Measurements from ENCODE around the gene PCOLCE2.

Gene PCOLCE2

GRCh38 chr3:142888481-142889211 lies at the start of gene PCOLCE2:
PCOLCE2 (minus strand) TSS chr3:142889083; CDS start chr3:142888896, 187 bp downstream.
- peak; percentile 15 for DNase-seq (ENCODE audit: low spot score)

- DNase-seq (ENCODE audit: low spot score): no peak
Measured at GRCh38 chr3:142935963-142936362, 47.1 kb upstream of the PCOLCE2 start.

- DNase-seq (ENCODE audit: low spot score): no peak
Measured at GRCh38 chr3:142934887-142935269, 46.0 kb upstream of the PCOLCE2 start.

GRCh38 chr3:142934128-142934886 lies 45.4 kb upstream of the PCOLCE2 start:
- no peak for DNase-seq (ENCODE audit: low spot score)

- no peak for DNase-seq (ENCODE audit: low spot score)
Measured at GRCh38 chr3:142931222-142931621, 42.3 kb upstream of the PCOLCE2 start.

- DNase-seq (ENCODE audit: low spot score): no peak
Measured at GRCh38 chr3:142930463-142930862, 41.6 kb upstream of the PCOLCE2 start.

GRCh38 chr3:142929890-142930289 lies 41.0 kb upstream of the PCOLCE2 start:
- DNase-seq (ENCODE audit: low spot score): no peak

- DNase-seq (ENCODE audit: low spot score): peak; percentile 25
Measured at GRCh38 chr3:142929109-142929508, 40.2 kb upstream of the PCOLCE2 start.

GRCh38 chr3:142926368-142926944 lies 37.6 kb upstream of the PCOLCE2 start:
- no peak for DNase-seq (ENCODE audit: low spot score)

- no peak for DNase-seq (ENCODE audit: low spot score)
Measured at GRCh38 chr3:142925140-142925539, 36.3 kb upstream of the PCOLCE2 start.

GRCh38 chr3:142923694-142924093 lies 34.8 kb upstream of the PCOLCE2 start:
- no peak for DNase-seq (ENCODE audit: low spot score)

GRCh38 chr3:142916605-142917004 lies 27.7 kb upstream of the PCOLCE2 start:
- DNase-seq (ENCODE audit: low spot score): no peak

- no peak for DNase-seq (ENCODE audit: low spot score)
Measured at GRCh38 chr3:142915636-142916035, 26.8 kb upstream of the PCOLCE2 start.

GRCh38 chr3:142914286-142914811 lies 25.5 kb upstream of the PCOLCE2 start:
- no peak for DNase-seq (ENCODE audit: low spot score)

GRCh38 chr3:142913432-142913831 lies 24.5 kb upstream of the PCOLCE2 start:
- no peak for DNase-seq (ENCODE audit: low spot score)

GRCh38 chr3:142912402-142913172 lies 23.7 kb upstream of the PCOLCE2 start:
- DNase-seq (ENCODE audit: low spot score): no peak

- no peak for DNase-seq (ENCODE audit: low spot score)
Measured at GRCh38 chr3:142910280-142910679, 21.4 kb upstream of the PCOLCE2 start.

GRCh38 chr3:142909282-142909681 lies 20.4 kb upstream of the PCOLCE2 start:
- DNase-seq (ENCODE audit: low spot score): no peak

GRCh38 chr3:142907996-142908395 lies 19.1 kb upstream of the PCOLCE2 start:
- no peak for DNase-seq (ENCODE audit: low spot score)

- peak; percentile 14 for DNase-seq (ENCODE audit: low spot score)
Measured at GRCh38 chr3:142904639-142905436, 16.0 kb upstream of the PCOLCE2 start.

GRCh38 chr3:142902356-142902755 lies 13.5 kb upstream of the PCOLCE2 start:
- no peak for DNase-seq (ENCODE audit: low spot score)
